OCI-LY3 (cell line): ENCODE results near the gene OR10G7.

Experiments
- H2AFZ ChIP-seq: fragments of 200-600, 300-600 bp; shearing (Covaris generic); 2 replicates; pipeline ENCODE4 v1.6.0; 2014; ENCODE audit warnings: antibody characterized with exemption, low read depth, low read length
- H3K27ac ChIP-seq: fragments of 200-600, 300-600 bp; sonication (generic); 2 replicates; pipeline ENCODE4 v1.5.1; 2014; ENCODE audit warnings: mild to moderate bottlenecking, low read length, moderate library complexity, mixed read lengths
- H3K27me3 ChIP-seq: fragments of 200-600, 300-600 bp; sonication (generic); 2 replicates; pipeline ENCODE4 v1.6.1; 2014; ENCODE audit warnings: low read depth, low read length, mixed read lengths
- H3K36me3 ChIP-seq: fragments of 200-600, 300-600 bp; sonication (generic); replicated peaks from 2 replicates; pipeline ENCODE3; 2014; ENCODE audit warnings: low read depth, low read length, mixed read lengths
- H3K4me1 ChIP-seq: fragments of 300-600, 200-600 bp; sonication (generic); 2 replicates; pipeline ENCODE4 v1.6.1; 2014; ENCODE audit warnings: low read length, mixed read lengths
- H3K4me2 ChIP-seq: fragments of 200-600, 300-600 bp; sonication (generic); 2 replicates; pipeline ENCODE4 v1.6.1; 2014; ENCODE audit warnings: low read length, mixed read lengths
- H3K4me3 ChIP-seq: fragments of 300-600, 200-600 bp; sonication (generic); 2 replicates; pipeline ENCODE4 v1.5.1; 2014; ENCODE audit warnings: antibody characterized with exemption, mild to moderate bottlenecking, low read length, moderate library complexity
- H3K79me2 ChIP-seq: fragments of 300-600, 200-600 bp; shearing (Covaris generic); 2 replicates; pipeline ENCODE4 v1.6.1; 2014; ENCODE audit warnings: mild to moderate bottlenecking, low read length, mixed read lengths
- H3K9ac ChIP-seq: fragments of 300-600, 200-600 bp; shearing (Covaris generic); 2 replicates; pipeline ENCODE4 v1.6.0; 2014; ENCODE audit warnings: mild to moderate bottlenecking, low read length, moderate library complexity
- H3K9me3 ChIP-seq: fragments of 200-600, 300-600 bp; shearing (Covaris generic); 2 replicates; pipeline ENCODE4 v1.6.1; 2014; ENCODE audit warnings: low read length, mixed read lengths; ENCODE audit not compliant: insufficient read depth
- H4K20me1 ChIP-seq: fragments of 200-600, 300-600 bp; sonication (generic); 2 replicates; pipeline ENCODE4 v1.6.1; 2016; ENCODE audit warnings: low read length, mixed read lengths; ENCODE audit not compliant: insufficient read depth
- EZH2phosphoT487 ChIP-seq: fragments of 200-600 bp; shearing (Covaris generic); IDR thresholded peaks from 2 replicates; pipeline ENCODE4 v1.6.1; 2018; ENCODE audit warnings: antibody characterized with exemption, mixed run types, low read depth
- TF ChIP-seq, protein P1 (sequence below): fragments of 200-600, 300-600 bp; sonication (generic); IDR thresholded peaks from 2 replicates; pipeline ENCODE4 v1.5.1; 2014; ENCODE audit warnings: antibody characterized with exemption, low read length, low read depth

OR10G7 gene

DNA sequence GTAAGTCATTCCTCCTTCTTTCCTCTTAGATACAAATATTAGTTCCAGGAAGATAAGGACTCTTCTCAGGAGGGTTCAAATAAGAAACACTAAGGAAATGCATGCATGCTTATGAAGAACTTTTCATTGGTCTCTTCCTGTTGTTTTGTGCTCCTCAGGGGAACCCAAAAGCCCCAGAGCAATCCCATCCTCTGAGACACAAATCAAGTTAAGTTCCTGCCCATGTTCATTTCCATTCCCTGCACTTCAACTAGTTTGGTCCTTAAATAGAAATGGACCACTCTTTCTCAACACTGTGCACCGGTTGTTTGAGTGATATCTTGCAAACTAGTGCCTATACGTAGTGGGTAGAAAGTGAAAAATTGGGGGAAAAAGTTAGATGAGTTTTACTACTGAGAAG, 28.4 kb downstream of the OR10G7 start, which contains the start of gene OR10G4:
TSS of gene OR10G4 (plus strand) at position 301 of the 400 bp plus-strand sequence. CDS start 2,578 bp downstream, outside the sequence.
- Histone ChIP-seq H3K79me2 (no peaks in the 10 kb centered on the region), H3K27me3 (no peaks in the 10 kb centered on the region)
- TF ChIP-seq, protein P1, sequence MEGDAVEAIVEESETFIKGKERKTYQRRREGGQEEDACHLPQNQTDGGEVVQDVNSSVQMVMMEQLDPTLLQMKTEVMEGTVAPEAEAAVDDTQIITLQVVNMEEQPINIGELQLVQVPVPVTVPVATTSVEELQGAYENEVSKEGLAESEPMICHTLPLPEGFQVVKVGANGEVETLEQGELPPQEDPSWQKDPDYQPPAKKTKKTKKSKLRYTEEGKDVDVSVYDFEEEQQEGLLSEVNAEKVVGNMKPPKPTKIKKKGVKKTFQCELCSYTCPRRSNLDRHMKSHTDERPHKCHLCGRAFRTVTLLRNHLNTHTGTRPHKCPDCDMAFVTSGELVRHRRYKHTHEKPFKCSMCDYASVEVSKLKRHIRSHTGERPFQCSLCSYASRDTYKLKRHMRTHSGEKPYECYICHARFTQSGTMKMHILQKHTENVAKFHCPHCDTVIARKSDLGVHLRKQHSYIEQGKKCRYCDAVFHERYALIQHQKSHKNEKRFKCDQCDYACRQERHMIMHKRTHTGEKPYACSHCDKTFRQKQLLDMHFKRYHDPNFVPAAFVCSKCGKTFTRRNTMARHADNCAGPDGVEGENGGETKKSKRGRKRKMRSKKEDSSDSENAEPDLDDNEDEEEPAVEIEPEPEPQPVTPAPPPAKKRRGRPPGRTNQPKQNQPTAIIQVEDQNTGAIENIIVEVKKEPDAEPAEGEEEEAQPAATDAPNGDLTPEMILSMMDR = no peak
- TF ChIP-seq EZH2phosphoT487 = no peak

DNA sequence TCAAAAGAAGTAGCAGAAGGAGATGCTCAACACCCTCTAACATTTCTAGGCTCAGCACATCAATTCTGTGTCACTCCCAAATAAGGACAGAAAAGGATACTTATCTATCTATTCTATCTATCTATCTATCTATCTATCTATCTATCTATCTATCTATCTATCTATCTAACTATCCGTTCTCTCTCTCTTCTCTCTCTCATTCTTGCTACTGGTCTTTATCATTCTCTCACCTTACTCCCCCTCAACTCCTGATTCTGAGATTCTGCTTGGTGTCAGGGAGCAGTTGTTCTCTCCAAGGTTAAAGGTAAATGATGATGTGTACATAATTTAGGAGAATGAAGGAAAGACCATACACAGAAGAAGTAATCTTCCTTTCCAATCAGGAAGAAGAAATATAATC, 46.0 kb downstream of the OR10G7 start, which contains the start of gene OR10G6:
TSS of gene OR10G6 (minus strand) at position 43 of the 400 bp plus-strand sequence. CDS start at position 43, 0 bp downstream.
- Histone ChIP-seq H3K9me3 (no peaks in the 10 kb centered on the region), H3K4me2 (no peak within 1 kb of the TSS), H3K36me3 (no peaks in the 10 kb centered on the region), H3K27ac (no peak within 1 kb of the TSS), H3K4me1 (no peaks in the 10 kb centered on the region), H3K4me3 (no peak within 1 kb of the TSS), H3K9ac (no peak within 1 kb of the TSS), H2AFZ (no peak within 1 kb of the TSS), H3K27me3 (no peaks in the 10 kb centered on the region), H4K20me1 (no peaks in the 10 kb centered on the region), H3K79me2 (no peaks in the 10 kb centered on the region)
- no peak for TF ChIP-seq EZH2phosphoT487
- TF ChIP-seq, protein P1 = no peak

More for the DNA sequence above, 28.4 kb downstream of the OR10G7 start, which contains the start of gene OR10G4:
- no peaks in the 10 kb centered on the region for H3K36me3 ChIP-seq
- no peak within 1 kb of the TSS for H2AFZ ChIP-seq
- no peak within 1 kb of the TSS for H3K27ac ChIP-seq
- no peaks in the 10 kb centered on the region for H3K9me3 ChIP-seq
- no peaks in the 10 kb centered on the region for H3K4me1 ChIP-seq
- no peak within 1 kb of the TSS for H3K4me2 ChIP-seq
- H3K4me3 ChIP-seq = no peak within 1 kb of the TSS
- no peaks in the 10 kb centered on the region for H4K20me1 ChIP-seq
- no peak within 1 kb of the TSS for H3K9ac ChIP-seq
